Measurements from ENCODE around the gene DNAJB1. TPM values are rescaled to one million over a fixed set of nuclear protein-coding genes. Genes with fewer than 3 reads are reported as not detected.

The DNAJB1 gene
- total and polyA plus RNA-seq, 2 of the 13 experiments (the other 11 are each of a cell fraction or from before 2014, with no cell fraction given) = 87.5 to 97.3 TPM

DNA sequence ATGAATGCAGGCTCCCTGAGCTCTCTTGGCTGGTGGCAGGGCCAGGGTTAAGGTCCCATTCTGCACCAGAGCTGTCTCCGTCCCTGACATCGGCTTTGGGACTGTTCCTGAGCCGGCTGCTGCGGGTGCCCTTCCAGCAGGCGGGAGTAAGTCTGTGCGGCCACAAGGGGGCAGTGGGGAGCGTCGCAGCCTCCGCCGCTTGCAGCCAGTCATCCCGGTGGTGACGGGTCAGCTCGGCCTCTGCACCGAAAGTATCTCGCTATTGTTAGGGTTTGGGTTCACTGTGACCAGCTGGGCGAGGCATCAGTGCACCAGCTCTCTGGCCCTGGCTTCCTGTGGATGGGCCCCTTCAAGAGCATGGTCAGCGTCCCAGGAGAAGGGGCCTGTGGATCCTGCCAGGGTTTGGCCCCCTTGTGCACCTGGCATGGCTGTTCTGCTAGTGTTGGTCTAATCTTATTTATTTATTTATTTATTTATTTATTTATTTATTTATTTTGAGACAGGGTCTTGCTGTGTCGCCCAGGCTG lies 38.5 kb upstream of the DNAJB1 start (continued):
- TF ChIP-seq, protein P1, sequence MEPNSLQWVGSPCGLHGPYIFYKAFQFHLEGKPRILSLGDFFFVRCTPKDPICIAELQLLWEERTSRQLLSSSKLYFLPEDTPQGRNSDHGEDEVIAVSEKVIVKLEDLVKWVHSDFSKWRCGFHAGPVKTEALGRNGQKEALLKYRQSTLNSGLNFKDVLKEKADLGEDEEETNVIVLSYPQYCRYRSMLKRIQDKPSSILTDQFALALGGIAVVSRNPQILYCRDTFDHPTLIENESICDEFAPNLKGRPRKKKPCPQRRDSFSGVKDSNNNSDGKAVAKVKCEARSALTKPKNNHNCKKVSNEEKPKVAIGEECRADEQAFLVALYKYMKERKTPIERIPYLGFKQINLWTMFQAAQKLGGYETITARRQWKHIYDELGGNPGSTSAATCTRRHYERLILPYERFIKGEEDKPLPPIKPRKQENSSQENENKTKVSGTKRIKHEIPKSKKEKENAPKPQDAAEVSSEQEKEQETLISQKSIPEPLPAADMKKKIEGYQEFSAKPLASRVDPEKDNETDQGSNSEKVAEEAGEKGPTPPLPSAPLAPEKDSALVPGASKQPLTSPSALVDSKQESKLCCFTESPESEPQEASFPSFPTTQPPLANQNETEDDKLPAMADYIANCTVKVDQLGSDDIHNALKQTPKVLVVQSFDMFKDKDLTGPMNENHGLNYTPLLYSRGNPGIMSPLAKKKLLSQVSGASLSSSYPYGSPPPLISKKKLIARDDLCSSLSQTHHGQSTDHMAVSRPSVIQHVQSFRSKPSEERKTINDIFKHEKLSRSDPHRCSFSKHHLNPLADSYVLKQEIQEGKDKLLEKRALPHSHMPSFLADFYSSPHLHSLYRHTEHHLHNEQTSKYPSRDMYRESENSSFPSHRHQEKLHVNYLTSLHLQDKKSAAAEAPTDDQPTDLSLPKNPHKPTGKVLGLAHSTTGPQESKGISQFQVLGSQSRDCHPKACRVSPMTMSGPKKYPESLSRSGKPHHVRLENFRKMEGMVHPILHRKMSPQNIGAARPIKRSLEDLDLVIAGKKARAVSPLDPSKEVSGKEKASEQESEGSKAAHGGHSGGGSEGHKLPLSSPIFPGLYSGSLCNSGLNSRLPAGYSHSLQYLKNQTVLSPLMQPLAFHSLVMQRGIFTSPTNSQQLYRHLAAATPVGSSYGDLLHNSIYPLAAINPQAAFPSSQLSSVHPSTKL (CRISPR knock-in tag; IDR thresholded peaks at IDR 0.05) = peak; percentile 32; the same call in 1 of the 2 replicates
- TF ChIP-seq ELF1 (CRISPR knock-in tag; IDR thresholded peaks at IDR 0.05) (no peak), ARHGAP35 (CRISPR knock-in tag; IDR thresholded peaks at IDR 0.05; ENCODE audit: borderline replicate concordance) (no peak), MIER2 (CRISPR knock-in tag; IDR thresholded peaks at IDR 0.05) (0 out of 2 replicates have a peak, but pooled peaks have one; percentile 36), RXRB (CRISPR knock-in tag; IDR thresholded peaks at IDR 0.05; ENCODE audit: borderline replicate concordance) (peak; percentile 59; the same call in 1 of the 2 replicates), SP1 (IDR thresholded peaks at IDR 0.05) (no peak), SP1 (CRISPR knock-in tag; IDR thresholded peaks at IDR 0.05) (no peak), ELF3 (CRISPR knock-in tag; IDR thresholded peaks at IDR 0.05) (0 out of 2 replicates have a peak, but pooled peaks have one; percentile 22), CREB1 (IDR thresholded peaks at IDR 0.05) (peak; percentile 32; the same call in 1 of the 2 replicates), CREB1 (CRISPR knock-in tag; IDR thresholded peaks at IDR 0.05) (no peak), ZNF432 (CRISPR knock-in tag; IDR thresholded peaks at IDR 0.05; ENCODE audit: borderline replicate concordance) (no peak), FOSL2 (CRISPR knock-in tag; IDR thresholded peaks at IDR 0.05) (peak; percentile 17; the same call in 1 of the 2 replicates), ZNF761 (CRISPR knock-in tag; conservative IDR thresholded peaks at IDR 0.05) (0 out of 2 replicates have a peak, but pooled peaks have one; percentile 28), KLF6 (CRISPR knock-in tag; IDR thresholded peaks at IDR 0.05) (0 out of 2 replicates have a peak, but pooled peaks have one; percentile 44), RELA (CRISPR knock-in tag; IDR thresholded peaks at IDR 0.05) (0 out of 2 replicates have a peak, but pooled peaks have one; percentile 60), ZNF639 (CRISPR knock-in tag; conservative IDR thresholded peaks at IDR 0.05) (peak; percentile 36; the same call in 1 of the 2 replicates), WIZ (CRISPR knock-in tag; IDR thresholded peaks at IDR 0.05) (no peak), KDM2A (CRISPR knock-in tag; IDR thresholded peaks at IDR 0.05; ENCODE audit: borderline replicate concordance, low read depth) (peak; percentile 81), XRCC5 (optimal IDR thresholded peaks at IDR 0.05; ENCODE audit: low read length) (peak; percentile 94), ZNF230 (CRISPR knock-in tag; IDR thresholded peaks at IDR 0.05) (no peak), TAF15 (IDR thresholded peaks at IDR 0.05; ENCODE audit: low read depth, low read length, poor library complexity, severe bottlenecking) (peak; percentile 48), RARA (CRISPR knock-in tag; IDR thresholded peaks at IDR 0.05) (0 out of 2 replicates have a peak, but pooled peaks have one; percentile 23), U2AF1 (optimal IDR thresholded peaks at IDR 0.05; ENCODE audit: low read depth, low read length) (no peak)
- TF ChIP-seq, protein P2, sequence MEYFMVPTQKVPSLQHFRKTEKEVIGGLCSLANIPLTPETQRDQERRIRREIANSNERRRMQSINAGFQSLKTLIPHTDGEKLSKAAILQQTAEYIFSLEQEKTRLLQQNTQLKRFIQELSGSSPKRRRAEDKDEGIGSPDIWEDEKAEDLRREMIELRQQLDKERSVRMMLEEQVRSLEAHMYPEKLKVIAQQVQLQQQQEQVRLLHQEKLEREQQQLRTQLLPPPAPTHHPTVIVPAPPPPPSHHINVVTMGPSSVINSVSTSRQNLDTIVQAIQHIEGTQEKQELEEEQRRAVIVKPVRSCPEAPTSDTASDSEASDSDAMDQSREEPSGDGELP (IDR thresholded peaks at IDR 0.05; ENCODE audit: borderline replicate concordance, low read depth) = peak; percentile 38; the same call in 1 of the 2 replicates
- TF ChIP-seq, protein P3, sequence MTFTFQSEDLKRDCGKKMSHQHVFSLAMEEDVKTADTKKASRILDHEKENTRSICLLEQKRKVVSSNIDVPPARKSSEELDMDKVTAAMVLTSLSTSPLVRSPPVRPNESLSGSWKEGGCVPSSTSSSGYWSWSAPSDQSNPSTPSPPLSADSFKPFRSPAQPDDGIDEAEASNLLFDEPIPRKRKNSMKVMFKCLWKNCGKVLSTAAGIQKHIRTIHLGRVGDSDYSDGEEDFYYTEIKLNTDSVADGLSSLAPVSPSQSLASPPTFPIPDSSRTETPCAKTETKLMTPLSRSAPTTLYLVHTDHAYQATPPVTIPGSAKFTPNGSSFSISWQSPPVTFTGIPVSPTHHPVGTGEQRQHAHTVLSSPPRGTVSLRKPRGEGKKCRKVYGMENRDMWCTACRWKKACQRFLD (CRISPR knock-in tag; IDR thresholded peaks at IDR 0.05; ENCODE audit: borderline replicate concordance) = no peak
